HCT116 (cell line): ENCODE measurements around the gene HGS. TPM values are rescaled to one million over a fixed set of nuclear protein-coding genes. Genes with fewer than 3 reads are reported as not detected.

Experiments
- microRNA-seq: library from miRNA; unstranded; fragments of <30 nt; microRNA quantifications from one replicate; pipeline ENCODE4, GENCODE V29; 2016; ENCODE audit warnings: borderline number of aligned reads
- total RNA-seq: library from RNA; stranded (reverse); gene quantifications from one replicate; pipeline ENCODE4 v1.2.1, GENCODE V29; 2021; ENCODE audit not compliant: unreplicated experiment

Gene HGS
- total RNA-seq, 1 experiment from 2014 or later, result 231 TPM

Small RNA genes within 50 kb of the gene (microRNA-seq; reads per million reads assigned to microRNA genes)
- 1.6 reads per million for gene MIR6786

Other genes with a start within 250 kb of the HGS start
- gene ACTG1, start 171.2 kb upstream of the HGS start, total RNA-seq, result 6,223 TPM
- 10.1 TPM for gene FSCN2, start 155.6 kb upstream of the HGS start, total RNA-seq
- 53.4 TPM for gene FAAP100, start 131.7 kb upstream of the HGS start, total RNA-seq
- gene NPLOC4, start 46.9 kb upstream of the HGS start, total RNA-seq, result 137 TPM
- 2.3 TPM for gene TSPAN10, start 46.8 kb upstream of the HGS start, total RNA-seq
- not detected for gene PDE6G, start 27.5 kb upstream of the HGS start, total RNA-seq
- gene OXLD1, start 17.4 kb upstream of the HGS start, total RNA-seq, result 75.9 TPM
- gene CCDC137, start 17.3 kb upstream of the HGS start, total RNA-seq, result 77.5 TPM
- 47.5 TPM for gene ARL16, start 214 bp upstream of the HGS start, total RNA-seq
- 260 TPM for gene MRPL12, start 19.4 kb downstream of the HGS start, total RNA-seq
- gene SLC25A10, start 28.3 kb downstream of the HGS start, total RNA-seq, result 70.8 TPM
- not detected for gene GCGR, start 120.1 kb downstream of the HGS start, total RNA-seq
- gene MCRIP1, start 149.3 kb downstream of the HGS start, total RNA-seq, result 59.2 TPM
- gene PPP1R27, start 151.0 kb downstream of the HGS start, total RNA-seq, result not detected
- 1,043 TPM for gene P4HB, start 176.5 kb downstream of the HGS start, total RNA-seq
- 554 TPM for gene ARHGDIA, start 187.3 kb downstream of the HGS start, total RNA-seq
- 280 TPM for gene ALYREF, start 207.6 kb downstream of the HGS start, total RNA-seq
- 208 TPM for gene ANAPC11, start 207.7 kb downstream of the HGS start, total RNA-seq
- gene NPB, start 218.2 kb downstream of the HGS start, total RNA-seq, result 1.2 TPM
- 51.5 TPM for gene PCYT2, start 227.4 kb downstream of the HGS start, total RNA-seq
- 62.6 TPM for gene SIRT7, start 234.2 kb downstream of the HGS start, total RNA-seq
- gene MAFG, start 243.7 kb downstream of the HGS start, total RNA-seq, result 46.8 TPM